ENCODE results near the gene RABEP1.
A peak's percentile ranks its signal among the peaks of the same experiment; 100 is the strongest.

Gene RABEP1

GRCh38 chr17:5379351-5380107, 97.4 kb downstream of the RABEP1 start:
- TF ChIP-seq CTCF (IDR thresholded peaks at IDR 0.05), result no peak
- H3K27ac ChIP-seq, result no peak overlapping the region

GRCh38 chr17:5380491-5381135, 98.5 kb downstream of the RABEP1 start:
- TF ChIP-seq CTCF (IDR thresholded peaks at IDR 0.05), result no peak
- no peak for DNase-seq (ENCODE audit: low spot score)
- Histone ChIP-seq H3K4me3 (no peak overlapping the region), H3K27ac (no peak overlapping the region)

More at GRCh38 chr17:5379351-5380107, 97.4 kb downstream of the RABEP1 start:
- no peak overlapping the region for H3K4me3 ChIP-seq
- DNase-seq (ENCODE audit: low spot score), result no peak

- TF ChIP-seq CTCF (IDR thresholded peaks at IDR 0.05), result no peak
- H3K4me3 ChIP-seq, result no peak overlapping the region
- peak overlapping the region in 1 of 2 donors; percentile 1 for H3K27ac ChIP-seq
- no peak for DNase-seq (ENCODE audit: low spot score)
These were observed 99.5 kb downstream of the RABEP1 start for GRCh38 chr17:5381542-5381941.

- no peak for TF ChIP-seq CTCF (IDR thresholded peaks at IDR 0.05)
- Histone ChIP-seq H3K27ac (no peak overlapping the region), H3K4me3 (no peak overlapping the region)
- DNase-seq (ENCODE audit: low spot score), result no peak
These were observed 109.6 kb downstream of the RABEP1 start for GRCh38 chr17:5391678-5392077.

GRCh38 chr17:5396612-5397011, 114.5 kb downstream of the RABEP1 start:
- no peak for TF ChIP-seq CTCF (IDR thresholded peaks at IDR 0.05)
- DNase-seq (ENCODE audit: low spot score), result no peak
- no peak overlapping the region for H3K27ac ChIP-seq
- no peak overlapping the region for H3K4me3 ChIP-seq

GRCh38 chr17:5399767-5400166, 117.7 kb downstream of the RABEP1 start:
- Histone ChIP-seq H3K4me3 (no peak overlapping the region), H3K27ac (no peak overlapping the region)
- TF ChIP-seq CTCF (IDR thresholded peaks at IDR 0.05), result no peak
- no peak for DNase-seq (ENCODE audit: low spot score)

- Histone ChIP-seq H3K4me3 (no peak overlapping the region), H3K27ac (no peak overlapping the region)
- no peak for TF ChIP-seq CTCF (IDR thresholded peaks at IDR 0.05)
- DNase-seq (ENCODE audit: low spot score), result no peak
These were observed 123.3 kb downstream of the RABEP1 start for GRCh38 chr17:5405400-5405799.
